GM21423 (cell line): ENCODE data around the gene RBMX.
"Not testable (repeated sequence)": the region's sequence is repeated elsewhere in the genome, so short reads cannot be mapped to it uniquely, and the experiment has no call there.

Source experiments
- ATAC-seq: cut with Tn5 transposase; IDR thresholded peaks from one replicate; pipeline ENCODE4 v1.9.1; 2021; ENCODE audit warnings: mild to moderate bottlenecking, moderate library complexity; ENCODE audit not compliant: unreplicated experiment

Gene RBMX

GRCh38 chrX:136879001-136879687 lies 1.4 kb downstream of the RBMX start:
- ATAC-seq: no peak

- no peak for ATAC-seq
Measured at GRCh38 chrX:136878423-136878822, 2.1 kb downstream of the RBMX start.

GRCh38 chrX:136874114-136874513 lies 6.4 kb downstream of the RBMX start:
- ATAC-seq: not testable (repeated sequence)

GRCh38 chrX:136873210-136873609 lies 7.3 kb downstream of the RBMX start:
- not testable (repeated sequence) for ATAC-seq

- ATAC-seq: no peak
Measured at GRCh38 chrX:136872091-136872700, 8.3 kb downstream of the RBMX start.

- ATAC-seq: no peak
Measured at GRCh38 chrX:136870064-136870463, 10.5 kb downstream of the RBMX start.

- no peak for ATAC-seq
Measured at GRCh38 chrX:136868283-136869055, 12.1 kb downstream of the RBMX start.

GRCh38 chrX:136867518-136867917 lies 13.0 kb downstream of the RBMX start:
- no peak for ATAC-seq

- no peak for ATAC-seq
Measured at GRCh38 chrX:136867096-136867491, 13.4 kb downstream of the RBMX start.

GRCh38 chrX:136866337-136867095 lies 14.0 kb downstream of the RBMX start:
- no peak for ATAC-seq

- no peak for ATAC-seq
Measured at GRCh38 chrX:136865270-136866158, 15.0 kb downstream of the RBMX start.

- ATAC-seq: no peak
Measured at GRCh38 chrX:136863826-136864225, 16.7 kb downstream of the RBMX start.

- no peak for ATAC-seq
Measured at GRCh38 chrX:136862546-136862945, 18.0 kb downstream of the RBMX start.

GRCh38 chrX:136861877-136862276 lies 18.6 kb downstream of the RBMX start:
- ATAC-seq: no peak

- ATAC-seq: no peak
Measured at GRCh38 chrX:136858007-136858756, 22.3 kb downstream of the RBMX start.

GRCh38 chrX:136856551-136856950 lies 24.0 kb downstream of the RBMX start:
- ATAC-seq: no peak

- no peak for ATAC-seq
Measured at GRCh38 chrX:136856050-136856449, 24.5 kb downstream of the RBMX start.

- no peak for ATAC-seq
Measured at GRCh38 chrX:136851526-136851925, 29.0 kb downstream of the RBMX start.

- no peak for ATAC-seq
Measured at GRCh38 chrX:136850441-136851175, 29.9 kb downstream of the RBMX start.
